ENCODE results near the gene ABHD8.
A peak's percentile ranks its signal among the peaks of the same experiment; 100 is the strongest.

The ABHD8 gene, protein sequence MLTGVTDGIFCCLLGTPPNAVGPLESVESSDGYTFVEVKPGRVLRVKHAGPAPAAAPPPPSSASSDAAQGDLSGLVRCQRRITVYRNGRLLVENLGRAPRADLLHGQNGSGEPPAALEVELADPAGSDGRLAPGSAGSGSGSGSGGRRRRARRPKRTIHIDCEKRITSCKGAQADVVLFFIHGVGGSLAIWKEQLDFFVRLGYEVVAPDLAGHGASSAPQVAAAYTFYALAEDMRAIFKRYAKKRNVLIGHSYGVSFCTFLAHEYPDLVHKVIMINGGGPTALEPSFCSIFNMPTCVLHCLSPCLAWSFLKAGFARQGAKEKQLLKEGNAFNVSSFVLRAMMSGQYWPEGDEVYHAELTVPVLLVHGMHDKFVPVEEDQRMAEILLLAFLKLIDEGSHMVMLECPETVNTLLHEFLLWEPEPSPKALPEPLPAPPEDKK

DNA sequence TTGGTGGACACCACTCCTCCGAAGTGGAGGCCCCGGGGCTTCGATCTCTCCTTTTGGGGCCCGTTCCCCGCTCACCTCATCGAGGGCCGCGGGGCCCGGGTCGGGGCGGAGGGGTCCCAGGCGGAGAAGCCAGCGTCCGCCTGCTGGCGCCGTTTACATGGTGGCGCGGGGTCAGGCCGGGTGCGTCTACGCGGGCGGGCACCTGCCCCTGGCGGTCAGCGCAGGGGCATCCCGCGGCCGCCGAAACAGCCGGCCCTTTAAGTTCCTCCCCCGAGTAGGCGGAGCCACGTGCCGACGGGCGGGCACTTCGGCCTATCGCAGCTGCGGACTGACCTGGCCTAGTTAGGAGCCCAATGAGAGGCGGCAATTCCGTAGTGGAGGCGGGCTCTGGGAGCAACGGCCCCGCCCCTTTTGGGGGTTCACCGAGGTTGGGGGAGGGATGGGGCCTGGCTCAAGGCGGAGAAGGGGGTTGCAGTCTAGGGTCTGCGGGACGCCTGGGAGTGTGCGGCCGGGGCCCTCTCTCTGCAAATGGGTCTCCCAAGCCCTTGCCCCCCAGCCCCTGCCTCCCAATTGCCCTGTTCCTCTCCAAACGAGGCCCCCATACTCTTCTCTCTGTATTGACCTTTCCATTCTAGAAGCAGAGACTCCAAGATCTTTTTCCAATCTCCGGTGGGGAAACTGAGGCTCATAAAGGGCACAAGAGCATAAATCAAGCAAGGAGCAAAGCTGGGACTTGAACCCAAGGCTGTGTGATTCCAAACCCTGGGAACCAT is at the start of gene ABHD8:
TSS of gene ABHD8 (minus strand) at position 259 of the 773 bp plus-strand sequence. CDS start 1,809 bp downstream, outside the sequence.
- DNase-seq, result peak; percentile 97

DNA sequence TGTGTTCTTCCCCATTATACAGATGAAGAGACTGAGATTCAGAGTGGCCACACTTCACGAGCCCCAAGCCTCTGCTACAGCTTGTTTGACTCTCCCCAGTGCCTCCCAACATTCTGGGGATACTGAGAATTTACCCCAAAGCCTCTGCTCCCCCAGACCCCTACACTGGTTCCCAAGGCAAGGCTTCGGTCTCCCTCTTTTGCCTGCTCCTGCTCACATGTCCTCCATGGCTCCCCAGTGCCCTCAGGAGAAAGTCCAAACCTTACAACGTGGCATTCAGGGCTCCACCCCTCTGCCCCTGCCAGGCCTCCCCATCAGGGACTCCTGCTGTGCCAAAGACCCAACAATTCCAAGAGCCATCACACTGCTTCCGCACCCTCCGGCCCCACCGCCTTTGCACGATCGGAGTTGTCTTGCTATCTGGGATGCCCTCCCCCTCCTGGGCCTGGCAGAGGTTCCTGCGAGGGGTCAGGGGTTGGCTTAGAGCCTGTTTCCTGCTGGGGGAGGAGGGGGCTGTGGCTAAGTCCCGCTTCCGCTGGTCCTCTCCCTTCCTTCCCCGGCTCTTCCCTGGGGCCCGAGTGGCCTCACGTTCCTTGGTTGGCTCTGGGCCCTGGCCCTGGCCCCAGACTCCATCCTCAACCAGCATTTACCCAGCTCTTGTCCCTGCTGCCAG is 49.5 kb upstream of the ABHD8 start:
- no peak for DNase-seq

DNA sequence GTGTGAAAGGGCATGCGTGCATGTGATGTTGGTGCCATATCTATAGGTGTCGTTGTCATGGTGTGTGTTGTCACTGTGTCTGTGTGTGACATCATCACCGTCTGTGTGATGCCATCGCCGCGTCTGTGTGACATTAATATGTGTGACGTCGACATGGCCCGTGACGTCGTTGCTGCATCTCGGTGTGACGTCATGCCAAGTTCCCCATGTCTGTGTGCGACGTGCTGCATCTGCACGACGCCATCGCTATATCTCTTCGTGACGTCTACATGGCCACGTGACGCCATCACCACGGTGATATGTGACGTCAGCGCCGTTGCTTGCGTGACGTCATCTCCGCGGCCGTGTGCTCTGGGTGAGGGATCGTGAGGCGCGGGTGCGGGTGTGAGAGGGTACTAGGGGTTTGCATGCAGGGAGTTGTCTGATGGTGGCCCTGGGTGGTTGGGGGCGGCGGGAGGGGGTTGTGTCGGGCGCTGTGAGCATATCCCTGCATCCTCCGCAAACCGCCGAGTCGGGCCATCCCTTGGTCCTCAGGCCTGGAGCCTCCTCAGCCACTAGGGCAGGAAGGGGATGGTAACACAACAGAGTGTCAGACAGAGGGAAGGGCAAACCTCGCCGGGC is 48.7 kb upstream of the ABHD8 start:
- DNase-seq, result no peak

DNA sequence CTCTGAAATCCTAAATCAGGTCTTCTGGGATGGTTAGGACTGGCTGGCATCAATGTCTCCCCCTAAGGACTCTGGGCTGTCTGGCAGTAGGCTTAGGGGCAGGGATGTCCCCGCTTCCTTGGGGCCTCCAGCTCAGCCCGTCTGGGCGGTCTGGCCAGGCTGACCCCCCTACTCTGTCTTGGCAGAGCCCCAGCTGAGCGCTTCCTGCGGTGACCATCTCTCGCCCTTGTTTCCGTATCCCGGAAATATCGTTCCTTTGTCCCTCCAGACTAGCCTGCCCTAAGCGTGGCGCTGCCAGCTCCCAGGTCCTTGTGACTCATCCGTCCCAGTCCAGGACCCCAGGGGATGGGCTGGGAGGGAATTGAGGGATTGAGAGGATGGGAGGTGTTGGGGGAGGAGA is 45.5 kb upstream of the ABHD8 start:
- DNase-seq, result no peak

DNA sequence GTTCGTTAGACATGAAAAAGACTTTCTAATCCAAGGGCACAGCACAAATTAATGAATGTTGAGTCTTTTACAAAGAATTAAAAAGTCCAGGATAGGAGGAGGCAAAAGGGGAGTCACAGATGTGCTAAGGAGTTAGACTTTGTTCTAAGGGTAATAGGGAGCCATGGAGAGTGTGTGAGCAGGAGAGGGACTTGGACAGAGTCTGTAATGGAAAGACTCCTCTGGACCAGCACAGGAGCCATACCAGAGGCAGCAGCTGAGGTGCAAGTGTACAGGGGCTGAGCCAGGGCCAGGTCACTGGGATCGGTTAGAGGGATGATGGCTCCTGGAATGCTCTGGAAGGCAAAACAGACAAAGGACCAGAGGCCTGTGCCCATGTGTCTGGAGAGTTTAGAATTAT is 44.7 kb upstream of the ABHD8 start:
- no peak for DNase-seq

DNA sequence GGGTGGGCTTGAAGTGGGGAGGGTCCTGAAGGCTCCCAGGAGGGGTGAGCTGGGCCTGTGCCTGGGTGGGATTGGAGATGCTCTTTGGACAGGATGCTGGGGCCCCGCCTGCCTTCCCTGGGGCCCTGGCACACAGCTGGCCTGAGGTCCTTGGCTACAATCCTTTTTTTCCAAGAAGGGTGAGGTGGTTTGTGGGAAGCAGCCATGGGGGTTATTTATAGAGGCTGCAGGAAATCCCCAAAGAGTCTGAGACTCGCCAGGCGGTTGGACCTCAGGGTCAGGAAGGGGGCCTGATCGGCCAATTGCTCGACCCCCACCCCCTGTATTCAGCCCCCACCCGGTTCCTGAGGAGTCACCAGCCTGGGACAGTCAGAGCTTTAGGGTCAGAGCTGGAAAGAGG is 44.1 kb upstream of the ABHD8 start:
- DNase-seq, result no peak

DNA sequence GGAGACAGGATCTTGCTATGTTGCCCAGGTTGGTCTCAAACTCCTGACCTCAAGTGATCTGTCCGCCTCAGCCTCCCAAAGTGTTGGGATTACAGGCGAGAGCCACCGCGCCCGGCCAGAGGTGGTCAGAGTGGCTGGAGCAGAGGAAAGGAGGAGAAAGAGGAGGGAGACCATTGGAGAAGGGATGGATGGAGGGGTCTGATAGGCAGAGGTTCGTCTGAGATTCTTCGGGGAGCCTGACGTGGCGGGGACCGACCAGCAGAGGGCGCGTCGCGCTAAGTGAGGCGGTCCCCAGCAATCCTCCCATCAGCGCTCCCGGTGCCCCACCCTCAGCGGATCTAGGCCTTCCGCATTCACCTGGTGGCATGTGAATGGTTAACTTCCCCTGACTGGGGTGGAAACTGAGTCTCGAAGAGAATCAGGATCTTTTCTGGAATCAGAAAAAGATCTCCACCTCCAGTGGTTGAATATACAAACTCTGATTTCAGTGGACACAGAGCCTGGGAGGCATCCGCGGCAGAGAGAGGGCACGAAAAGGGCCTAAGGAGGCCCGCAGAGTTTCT is 43.0 kb upstream of the ABHD8 start:
- DNase-seq, result peak; percentile 92

DNA sequence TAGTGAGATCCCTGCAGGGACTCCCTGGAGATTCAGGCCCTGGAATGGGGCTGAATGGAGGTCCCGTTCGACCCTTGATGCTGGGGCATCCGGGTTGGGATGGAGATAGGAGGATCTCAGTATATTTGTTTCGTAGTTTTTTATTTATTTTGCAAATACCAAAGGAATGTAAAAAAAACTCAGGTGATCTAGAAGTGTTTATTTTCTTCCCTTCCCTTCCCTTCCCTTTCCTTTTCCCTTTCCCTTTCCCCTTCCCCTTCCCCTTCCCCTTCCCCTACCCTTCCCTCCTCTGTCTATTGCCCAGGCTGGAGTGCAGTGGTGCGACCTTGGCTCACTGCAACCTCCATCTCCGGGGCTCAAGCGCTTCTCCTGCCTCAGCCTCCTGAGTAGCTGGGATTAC is 38.6 kb upstream of the ABHD8 start:
- DNase-seq, result no peak

DNA sequence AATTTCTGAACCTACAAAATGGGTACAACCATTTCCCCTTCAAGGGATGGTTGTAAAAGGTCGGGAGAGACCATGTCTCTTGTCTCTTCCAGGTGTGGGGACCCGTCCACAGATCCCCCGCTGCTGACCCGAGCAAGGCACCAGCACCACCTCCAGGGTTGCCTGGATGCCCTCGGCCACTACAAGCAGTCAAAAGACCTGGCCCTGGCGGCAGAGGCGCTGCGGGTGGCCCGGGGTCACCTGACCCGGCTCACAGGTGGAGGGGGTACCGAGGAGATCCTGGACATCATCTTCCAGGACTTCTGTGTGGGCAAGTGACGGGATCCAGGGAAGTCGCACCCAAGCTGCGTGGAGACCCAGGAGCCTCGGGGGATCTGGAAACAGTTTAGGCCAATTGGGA is 38.2 kb upstream of the ABHD8 start:
- no peak for DNase-seq

DNA sequence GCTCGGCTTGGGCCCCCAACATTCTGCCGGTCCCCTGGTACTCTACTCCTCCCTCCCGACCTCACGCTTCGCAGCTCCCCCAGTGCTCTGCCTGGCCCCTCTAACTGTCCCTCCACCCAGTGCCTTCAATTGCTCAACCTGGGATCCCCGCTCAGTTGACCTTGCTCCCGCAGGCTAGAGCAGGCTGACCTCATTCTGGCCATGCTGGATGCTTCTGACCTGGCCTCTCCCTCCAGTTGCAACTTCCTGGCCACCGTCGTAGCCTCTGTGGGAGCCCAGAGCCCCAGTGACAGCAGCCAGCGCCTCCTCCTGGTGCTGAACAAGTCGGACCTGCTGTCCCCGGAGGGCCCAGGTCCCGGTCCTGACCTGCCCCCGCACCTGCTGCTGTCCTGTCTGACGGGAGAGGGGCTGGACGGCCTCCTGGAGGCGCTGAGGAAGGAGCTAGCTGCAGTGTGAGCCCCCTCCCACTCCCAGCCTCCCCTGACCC is 37.7 kb upstream of the ABHD8 start:
- no peak for DNase-seq

DNA sequence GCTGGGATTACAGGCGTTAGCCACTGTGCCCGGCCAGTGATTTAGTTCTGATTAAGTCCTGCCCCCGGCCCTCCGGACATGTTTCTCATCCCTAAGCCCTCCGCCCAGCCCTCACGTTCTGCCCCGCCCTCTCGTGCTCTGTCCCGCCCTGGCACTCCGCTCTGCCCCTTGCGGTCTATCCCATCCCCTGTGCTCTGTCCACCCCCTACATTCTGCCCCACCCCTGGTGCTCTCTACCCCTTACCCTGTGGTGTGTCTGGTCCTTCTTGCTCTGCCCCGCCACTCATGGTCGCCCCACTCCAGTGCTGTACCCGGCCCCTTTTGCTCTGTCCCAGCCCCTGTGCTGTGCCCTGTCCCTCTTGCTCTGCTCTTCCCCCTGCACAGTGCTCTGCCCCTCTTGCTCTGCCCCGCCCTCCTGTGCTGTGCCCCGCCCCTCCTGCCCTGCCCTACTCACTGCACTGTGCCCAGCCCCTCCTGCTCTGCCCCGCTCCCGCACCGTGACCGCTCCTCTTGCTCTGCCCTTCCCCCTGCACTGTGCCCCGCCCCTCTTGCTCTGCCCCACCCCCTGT is 37.2 kb upstream of the ABHD8 start:
- DNase-seq, result no peak

DNA sequence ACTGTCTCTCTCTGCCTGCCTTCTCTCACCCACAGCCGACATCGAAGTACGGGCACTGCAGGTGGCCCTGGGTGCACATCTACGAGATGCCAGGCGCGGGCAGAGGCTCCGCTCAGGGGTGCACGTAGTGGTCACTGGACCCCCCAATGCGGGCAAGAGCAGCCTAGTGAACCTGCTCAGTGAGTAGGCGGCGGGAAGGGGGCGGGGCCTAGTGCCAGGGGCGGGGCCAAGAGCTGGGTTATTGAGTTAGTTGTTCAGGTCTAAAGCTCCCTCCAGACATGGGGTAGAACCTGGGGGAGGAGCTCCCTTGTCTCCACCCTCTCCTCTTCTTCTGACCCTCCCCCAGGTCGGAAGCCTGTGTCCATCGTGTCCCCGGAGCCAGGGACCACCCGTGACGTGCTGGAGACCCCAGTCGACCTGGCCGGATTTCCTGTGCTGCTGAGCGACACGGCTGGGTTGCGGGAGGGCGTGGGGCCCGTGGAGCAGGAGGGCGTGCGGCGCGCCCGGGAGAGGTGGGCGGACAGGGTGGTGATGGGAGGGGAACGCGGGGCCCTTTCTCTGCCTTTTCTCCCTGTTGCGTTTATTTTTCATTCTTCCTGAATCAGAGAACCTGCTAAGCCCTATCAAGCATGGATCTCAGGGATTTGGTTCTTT is 36.0 kb upstream of the ABHD8 start:
- DNase-seq, result peak; percentile 78

DNA sequence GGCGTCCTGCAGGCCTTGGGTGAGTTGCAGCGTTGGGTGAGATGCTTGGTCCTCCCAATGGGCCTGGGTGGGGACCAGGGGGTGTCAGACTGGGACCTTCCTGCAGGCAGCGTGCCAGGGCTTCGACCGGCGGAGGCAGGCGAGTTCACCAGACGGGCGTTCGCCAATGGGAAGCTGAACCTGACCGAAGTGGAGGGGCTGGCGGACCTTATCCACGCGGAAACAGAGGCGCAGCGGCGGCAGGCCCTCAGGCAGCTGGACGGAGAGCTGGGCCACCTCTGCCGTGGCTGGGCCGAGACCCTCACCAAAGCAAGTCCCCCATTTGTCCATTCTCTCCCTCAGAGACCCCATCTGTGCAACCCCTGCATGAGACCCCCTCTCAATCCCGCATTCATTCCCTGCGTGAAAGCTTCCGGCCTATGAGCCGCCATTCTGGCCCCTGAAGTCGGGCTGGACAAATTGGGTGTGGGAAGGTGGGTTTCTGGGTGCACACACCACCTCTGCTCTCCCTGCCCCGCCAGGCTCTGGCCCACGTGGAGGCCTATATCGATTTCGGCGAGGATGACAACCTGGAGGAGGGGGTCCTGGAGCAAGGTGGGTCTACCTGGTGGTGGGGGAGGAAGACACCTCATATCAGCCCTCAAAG is 35.3 kb upstream of the ABHD8 start:
- DNase-seq, result no peak

DNA sequence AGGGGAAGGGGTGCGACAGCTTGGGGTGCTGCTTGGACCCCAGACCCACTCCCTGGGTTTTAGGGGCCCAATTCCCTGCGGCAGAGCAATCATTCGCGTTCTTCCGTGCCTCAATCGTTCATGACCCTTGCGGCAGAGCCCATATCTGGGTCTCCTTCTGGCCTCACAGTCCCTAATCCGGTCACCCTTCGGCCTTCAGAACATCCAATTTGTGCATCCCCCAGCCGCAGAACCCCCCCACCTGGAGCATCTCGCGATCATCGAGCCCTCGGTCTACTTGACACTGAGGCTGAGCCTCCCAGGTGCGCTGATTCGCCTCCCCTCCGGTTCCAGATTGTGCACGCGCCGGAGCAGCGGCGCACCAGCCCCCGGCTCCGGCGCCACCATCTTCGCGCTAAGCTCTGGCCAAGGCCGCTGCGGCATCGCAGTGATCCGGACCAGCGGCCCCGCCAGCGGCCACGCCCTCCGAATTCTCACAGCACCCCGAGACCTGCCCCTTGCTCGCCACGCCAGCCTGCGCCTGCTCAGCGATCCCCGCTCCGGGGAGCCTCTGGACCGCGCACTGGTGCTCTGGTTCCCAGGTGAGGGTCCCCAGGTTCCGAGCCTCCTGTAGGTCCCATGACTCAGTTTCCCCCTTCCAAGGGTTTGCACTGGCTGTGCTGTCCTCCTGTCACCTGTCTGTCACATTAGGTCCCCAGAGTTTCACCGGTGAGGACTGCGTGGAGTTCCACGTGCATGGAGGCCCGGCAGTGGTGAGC is 34.6 kb upstream of the ABHD8 start:
- peak; percentile 63 for DNase-seq

DNA sequence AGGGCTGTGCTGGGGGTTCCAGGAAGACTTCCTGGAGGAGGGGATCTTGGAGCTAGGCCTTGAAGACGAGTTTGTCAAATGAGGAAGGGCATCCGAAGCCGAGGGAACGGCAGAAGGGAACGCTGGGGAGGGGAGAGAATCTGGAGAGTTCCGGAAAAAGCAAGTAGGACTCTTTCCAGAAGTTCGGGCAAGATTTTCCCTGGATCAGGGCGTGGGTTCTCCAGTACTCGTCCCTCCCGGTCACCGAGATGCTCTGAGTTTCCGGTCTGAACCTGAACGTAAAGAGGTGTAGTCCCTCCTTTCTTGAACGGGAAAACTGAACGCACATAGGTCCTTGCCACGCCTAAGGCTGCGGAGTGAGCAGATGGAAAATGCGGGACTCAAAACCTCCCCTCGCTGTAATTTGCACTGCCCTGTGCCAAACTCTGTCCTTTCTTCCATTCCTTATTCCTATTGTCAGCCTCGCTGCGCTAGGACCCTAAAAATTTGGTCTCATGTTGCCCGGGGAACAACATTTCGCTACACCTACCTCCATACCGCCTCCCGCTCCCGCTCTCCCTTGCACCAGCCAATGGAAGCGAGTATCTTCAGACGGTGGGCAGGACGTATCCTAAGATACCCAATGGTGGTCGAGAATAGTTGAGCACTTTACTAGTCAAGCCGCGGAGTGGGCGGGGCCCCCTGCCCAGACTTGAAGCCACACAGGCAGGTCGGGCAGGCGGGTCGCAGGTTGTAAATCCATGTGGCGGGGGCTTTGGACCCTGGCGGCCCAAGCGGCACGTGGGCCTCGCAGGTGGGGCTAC is 33.8 kb upstream of the ABHD8 start, which contains the start of gene GTPBP3:
TSS of gene GTPBP3 (plus strand) at position 682 of the 803 bp plus-strand sequence. CDS start at position 741, 59 bp downstream.
- peak; percentile 97 for DNase-seq

DNA sequence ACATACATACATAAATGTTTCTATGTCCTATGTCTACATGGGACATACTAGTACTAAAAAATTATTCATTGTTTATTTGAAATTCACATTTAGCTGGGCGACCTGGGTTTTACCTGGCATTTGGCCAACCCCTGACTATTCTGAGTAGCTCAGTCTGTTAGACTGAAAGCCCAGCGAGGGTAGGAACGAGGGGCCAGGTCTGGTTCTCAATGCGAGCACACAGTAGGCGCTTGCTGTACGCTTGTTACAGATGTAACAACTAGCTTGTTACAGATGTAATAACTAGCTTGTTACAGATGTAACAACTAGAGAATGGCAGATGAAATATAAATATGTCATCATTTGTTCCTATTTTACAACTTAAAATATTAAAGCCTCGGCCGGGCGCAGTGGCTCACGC is 32.4 kb upstream of the ABHD8 start:
- DNase-seq, result no peak

DNA sequence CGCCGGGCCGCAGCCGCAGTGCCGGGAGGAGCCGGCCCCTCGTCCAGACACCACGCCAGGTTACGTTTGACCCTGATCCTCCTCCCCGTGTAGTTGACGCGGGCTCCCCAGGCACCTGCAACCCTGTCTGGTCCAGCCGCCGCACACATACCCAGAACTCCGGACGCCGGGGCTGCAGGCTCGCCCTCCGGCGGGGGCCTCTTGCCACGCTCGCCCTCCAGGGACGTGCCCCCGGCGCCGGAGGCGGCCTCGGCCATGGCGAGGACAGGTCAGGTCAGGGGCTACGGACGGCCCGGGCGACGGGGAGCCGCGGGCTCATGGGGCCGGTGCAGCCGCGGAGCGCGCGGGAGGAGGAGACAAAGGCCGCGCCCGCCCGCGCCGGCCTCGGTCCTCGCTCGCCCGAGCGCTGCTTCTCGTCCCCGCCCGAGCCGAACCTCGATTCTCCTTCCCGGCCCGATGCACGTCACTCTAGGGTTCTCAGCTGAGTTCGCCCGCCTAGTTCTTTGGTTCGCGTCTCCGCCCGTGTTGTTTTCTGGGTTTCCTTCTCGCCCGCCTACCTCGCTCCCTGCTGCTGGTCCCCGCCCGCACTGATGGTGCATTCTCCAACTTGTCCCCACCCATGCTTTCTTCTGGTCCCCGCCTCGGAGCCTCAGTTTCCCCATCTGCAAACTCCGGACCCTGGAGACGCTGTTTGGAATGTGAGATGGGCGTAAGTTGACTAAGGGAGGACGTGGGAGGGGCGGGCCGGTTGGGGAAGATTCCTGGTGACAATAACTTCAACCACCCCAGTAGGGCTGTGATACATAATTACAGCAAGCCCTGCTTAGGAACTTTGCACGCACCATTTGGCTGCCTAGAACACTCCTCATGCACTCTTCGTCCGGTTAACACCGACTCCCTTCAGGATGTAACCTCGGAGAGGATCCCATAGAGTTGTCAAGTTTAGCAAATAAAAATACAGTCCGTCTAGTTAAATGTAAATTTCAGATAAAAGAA is 31.5 kb upstream of the ABHD8 start, which contains the start of gene ANO8:
TSS of gene ANO8 (minus strand) at position 442 of the 996 bp plus-strand sequence. CDS start at position 257, 185 bp downstream.
- DNase-seq, result peak; percentile 98

Measured in stimulated activated CD8-positive, alpha-beta memory T cell treated with anti-CD3 and anti-CD28 coated beads, Interleukin-4, amount 100 ng/mL, for 48 hours (primary cell).